SK-N-SH (cell line): ENCODE data around the gene ASB14. TPM values are rescaled to one million over a fixed set of nuclear protein-coding genes. Genes with fewer than 3 reads are reported as not detected.

Source experiments
- CTCF ChIA-PET: fragments of 300-600, 350-600 bp; formaldehyde crosslinking; extraction: SDS; loops from one replicate; lab custom pipeline; 2021; lab: Yijun Ruan, JAX
- POLR2A ChIA-PET: fragments of 350-600 bp; sonication (Branson Sonifier 250); formaldehyde crosslinking; extraction: SDS; loops from one replicate; lab custom pipeline; 2020; ENCODE audit warnings: antibody characterized with exemption, inconsistent platforms; lab: Yijun Ruan, JAX
- DNase-seq: peaks from one replicate; pipeline ENCODE4 v3.0.0; 2012
- H2AFZ ChIP-seq: fragments of 200-600 bp; sonication (generic); 2 replicates; pipeline ENCODE4 v1.8.1; 2016; ENCODE audit warnings: antibody characterized with exemption, mild to moderate bottlenecking, low read depth
- H3F3A ChIP-seq: fragments of 200-600 bp; sonication (generic); replicated peaks from 2 replicates; pipeline ENCODE3; 2016; ENCODE audit warnings: antibody characterized with exemption, mild to moderate bottlenecking; ENCODE audit not compliant: insufficient read depth
- H3K27ac ChIP-seq, 2 experiments: fragments of 200-500 bp in 1 of 2; fragments of 200-600 bp in 1 of 2; sonication (Bioruptor generic) in 1 of 2; sonication (generic), shearing (Covaris generic) in 1 of 2; 2 replicates each; pipeline versions ENCODE4 v1.5.1 to v1.6.1; 2014 to 2016; ENCODE audit warnings: low read depth in 2 of 2, inconsistent platforms in 1 of 2, low read length in 1 of 2, mild to moderate bottlenecking in 1 of 2, mixed read lengths in 1 of 2
- H3K27me3 ChIP-seq: fragments of 200-600 bp; sonication (generic), shearing (Covaris generic); 2 replicates; pipeline ENCODE4 v1.6.1; 2016; ENCODE audit warnings: mixed run types; ENCODE audit not compliant: insufficient read depth
- H3K36me3 ChIP-seq, 2 experiments: fragments of 200-500 bp in 1 of 2; fragments of 200-600 bp in 1 of 2; sonication (Bioruptor generic) in 1 of 2; sonication (generic) in 1 of 2; replicated peaks in 1 of 2; 2 replicates each; pipeline versions ENCODE3 to v1.5.1; 2014 to 2016; ENCODE audit warnings: low read length in 1 of 2, mild to moderate bottlenecking in 1 of 2; ENCODE audit not compliant: insufficient read depth in 2 of 2, control insufficient read depth in 1 of 2
- H3K4me1 ChIP-seq, 2 experiments: fragments of 200-500 bp in 1 of 2; fragments of 200-600 bp in 1 of 2; sonication (Bioruptor generic) in 1 of 2; sonication (generic), shearing (Covaris generic) in 1 of 2; 2 replicates each; pipeline versions ENCODE4 v1.5.1 to v1.6.1; 2014 to 2016; ENCODE audit warnings: low read depth in 1 of 2, low read length in 1 of 2, mixed run types in 1 of 2; ENCODE audit not compliant: insufficient read depth in 2 of 2, control insufficient read depth in 1 of 2
- H3K4me2 ChIP-seq: fragments of 200-600 bp; sonication (generic), shearing (Covaris generic); 2 replicates; pipeline ENCODE4 v1.6.1; 2017; ENCODE audit warnings: mixed run types
- H3K4me3 ChIP-seq, 2 experiments: fragments of 200-500 bp in 1 of 2; fragments of 200-600 bp in 1 of 2; sonication (Bioruptor generic) in 1 of 2; sonication (generic), shearing (Covaris generic) in 1 of 2; 2 replicates each; pipeline versions ENCODE4 v1.5.1 to v1.8.1; 2014 to 2016; ENCODE audit warnings: low read depth in 2 of 2, inconsistent platforms in 1 of 2, low read length in 1 of 2, mild to moderate bottlenecking in 1 of 2, mixed read lengths in 1 of 2, moderate library complexity in 1 of 2
- H3K79me2 ChIP-seq: fragments of 200-600 bp; sonication (generic); 2 replicates; pipeline ENCODE4 v1.8.1; 2017; ENCODE audit warnings: mild to moderate bottlenecking; ENCODE audit not compliant: insufficient read depth
- H3K9ac ChIP-seq: fragments of 200-600 bp; sonication (generic); 2 replicates; pipeline ENCODE4 v1.6.1; 2017; ENCODE audit warnings: mixed run types
- H3K9me2 ChIP-seq: fragments of 200-600 bp; sonication (generic); 2 replicates; pipeline ENCODE4 v1.6.1; 2017; ENCODE audit warnings: mixed run types
- H3K9me3 ChIP-seq: fragments of 200-600 bp; sonication (generic); 2 replicates; pipeline ENCODE4 v1.6.1; 2017; ENCODE audit warnings: mixed run types, mild to moderate bottlenecking, moderate library complexity
- H4K20me1 ChIP-seq: fragments of 200-600 bp; sonication (generic); 2 replicates; pipeline ENCODE4 v1.6.1; 2017; ENCODE audit warnings: mild to moderate bottlenecking, mixed run types; ENCODE audit not compliant: insufficient read depth
- CHD2 ChIP-seq: fragments of 150-350 bp; IDR thresholded peaks from 2 replicates; pipeline ENCODE4 v1.6.1; 2018; ENCODE audit warnings: low read length; ENCODE audit not compliant: partially characterized antibody
- CTCF ChIP-seq: fragments of 200-600 bp; sonication (generic); IDR thresholded peaks from 2 replicates; pipeline ENCODE4 v1.6.1; 2017; ENCODE audit warnings: antibody characterized with exemption, mild to moderate bottlenecking, moderate library complexity
- MXI1 ChIP-seq: IDR thresholded peaks from 2 replicates; pipeline ENCODE4 v1.6.1; 2012; ENCODE audit warnings: mild to moderate bottlenecking, low read depth, low read length, improper control_type of control experiment
- NFIC ChIP-seq: IDR thresholded peaks from 2 replicates; pipeline ENCODE4 v1.4.0; 2012; ENCODE audit warnings: borderline replicate concordance
- NRF1 ChIP-seq: IDR thresholded peaks from 2 replicates; pipeline ENCODE4 v1.6.1; 2012; ENCODE audit warnings: low read depth, mild to moderate bottlenecking, low read length
- POLR2AphosphoS5 ChIP-seq: IDR thresholded peaks from 2 replicates; pipeline ENCODE4 v1.6.1; 2012; ENCODE audit warnings: low read depth, low read length
- RAD21 ChIP-seq: IDR thresholded peaks from 2 replicates; pipeline ENCODE4 v1.6.1; 2012; ENCODE audit warnings: mild to moderate bottlenecking, low read length
- REST ChIP-seq: IDR thresholded peaks from 2 replicates; pipeline ENCODE4 v1.6.1; 2012; ENCODE audit warnings: mild to moderate bottlenecking, low read depth, low read length, moderate library complexity
- RFX5 ChIP-seq: IDR thresholded peaks from 2 replicates; pipeline ENCODE4 v1.6.1; 2012; ENCODE audit warnings: mild to moderate bottlenecking, improper control_type of control experiment, low read length
- SIN3A ChIP-seq: IDR thresholded peaks from 2 replicates; pipeline ENCODE4 v1.6.1; 2012; ENCODE audit warnings: low read depth, mild to moderate bottlenecking, low read length, moderate library complexity, borderline replicate concordance
- SMC3 ChIP-seq: IDR thresholded peaks from 2 replicates; pipeline ENCODE4 v1.6.1; 2012; ENCODE audit warnings: low read depth, low read length, improper control_type of control experiment
- TAF1 ChIP-seq: IDR thresholded peaks from 2 replicates; pipeline ENCODE4 v1.6.1; 2012; ENCODE audit warnings: low read depth, mild to moderate bottlenecking, low read length, moderate library complexity, borderline replicate concordance
- TCF12 ChIP-seq: IDR thresholded peaks from 2 replicates; pipeline ENCODE4 v1.4.0; 2012
- TEAD4 ChIP-seq: IDR thresholded peaks from 2 replicates; pipeline ENCODE4 v1.4.0; 2012; ENCODE audit warnings: mild to moderate bottlenecking, borderline replicate concordance; ENCODE audit not compliant: insufficient read depth
- WGBS: methylation state at CpG from one replicate; pipeline ENCODE4 v1.1.6; 2017; ENCODE audit warnings: low lambda C conversion rate; 5-methylcytosine and 5-hydroxymethylcytosine counted together
- polyA plus RNA-seq, 3 experiments: library from polyadenylated mRNA; depleted of rRNA; stranded (reverse); fragments of >200 nt; gene quantifications; 2 replicates each; pipeline ENCODE4 v1.2.3, GENCODE V29; 2012
- TF ChIP-seq, protein P1 (sequence below): fragments of 150-350 bp; IDR thresholded peaks from 2 replicates; pipeline ENCODE4 v1.6.1; 2016; ENCODE audit warnings: mild to moderate bottlenecking, low read depth, low read length

Gene ASB14
- polyA plus RNA-seq, 1 of the 3 experiments (the other 2 are of a cell fraction) = not detected

DNA sequence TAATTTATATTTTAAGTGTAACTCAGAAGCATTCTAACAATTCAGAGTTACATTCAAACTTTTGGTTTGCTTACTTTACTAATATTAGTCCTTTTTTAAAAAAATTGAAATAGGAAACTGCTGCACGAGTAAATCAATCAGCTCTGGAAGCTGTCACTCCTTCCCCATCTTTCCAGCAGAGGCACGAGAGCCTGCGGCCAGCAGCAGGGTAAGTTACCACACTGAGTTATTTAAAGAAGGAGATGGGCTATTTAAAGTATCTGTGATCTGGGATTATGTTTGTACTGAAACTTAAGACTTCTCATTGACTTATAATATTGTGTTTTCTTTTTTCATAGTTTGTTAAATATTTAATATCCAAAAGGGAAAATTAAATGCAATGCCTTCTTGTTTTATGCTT, 35.6 kb downstream of the ASB14 start:
- Histone ChIP-seq H3K9ac (no peak overlapping the region), H3K4me3 (no peak overlapping the region), H3K4me2 (no peak overlapping the region), H3K27ac (no peak overlapping the region), H2AFZ (no peak overlapping the region), H3K27me3 (no peaks in the 10 kb centered on the region), H3F3A (no peaks in the 10 kb centered on the region), H3K79me2 (no peaks in the 10 kb centered on the region), H4K20me1 (no peaks in the 10 kb centered on the region), H3K9me2 (no peaks in the 10 kb centered on the region), H3K36me3 (peaks cover 47 to 57% of the 10 kb centered on the region in 2 experiments), H3K4me1 (no peaks in the 10 kb centered on the region; a peak in 1 of 4 replicates), H3K9me3 (no peaks in the 10 kb centered on the region)
- ChIA-PET CTCF (interaction anchor here (1.0 to 1.4 kb wide), 3 partner anchors 10 to 86 kb away, joined by 3 to 4 read pairs (median 3); no protein-coding TSS in a partner anchor), POLR2A (no interaction called here)
- 94% methylated on average over 3 of the region's 3 CpGs for WGBS
- no peak for DNase-seq
- TF ChIP-seq REST = no peak
- TF ChIP-seq TAF1 = no peak
- no peak for TF ChIP-seq MXI1
- no peak for TF ChIP-seq RFX5
- TF ChIP-seq RAD21 = no peak
- no peak for TF ChIP-seq TCF12
- no peak for TF ChIP-seq SIN3A
- TF ChIP-seq TEAD4 = no peak
- TF ChIP-seq CTCF = no peak
- TF ChIP-seq CHD2 = no peak
- TF ChIP-seq, protein P1, sequence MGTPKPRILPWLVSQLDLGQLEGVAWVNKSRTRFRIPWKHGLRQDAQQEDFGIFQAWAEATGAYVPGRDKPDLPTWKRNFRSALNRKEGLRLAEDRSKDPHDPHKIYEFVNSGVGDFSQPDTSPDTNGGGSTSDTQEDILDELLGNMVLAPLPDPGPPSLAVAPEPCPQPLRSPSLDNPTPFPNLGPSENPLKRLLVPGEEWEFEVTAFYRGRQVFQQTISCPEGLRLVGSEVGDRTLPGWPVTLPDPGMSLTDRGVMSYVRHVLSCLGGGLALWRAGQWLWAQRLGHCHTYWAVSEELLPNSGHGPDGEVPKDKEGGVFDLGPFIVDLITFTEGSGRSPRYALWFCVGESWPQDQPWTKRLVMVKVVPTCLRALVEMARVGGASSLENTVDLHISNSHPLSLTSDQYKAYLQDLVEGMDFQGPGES = no peak
- no peak for TF ChIP-seq NFIC
- no peak for TF ChIP-seq NRF1
- TF ChIP-seq SMC3 = no peak
- no peak for TF ChIP-seq POLR2AphosphoS5
